HUES6 (cell line): ENCODE data around the gene USP40.

Experiments used
- H3K27ac ChIP-seq: 2 replicates; pipeline ENCODE4 v1.7.0; 2013; ENCODE audit warnings: low read depth, mild to moderate bottlenecking, low read length, inconsistent platforms
- H3K27me3 ChIP-seq: 2 replicates; pipeline ENCODE4 v1.6.1; 2013; ENCODE audit warnings: low read length; ENCODE audit not compliant: control insufficient read depth, insufficient read depth
- H3K36me3 ChIP-seq: 2 replicates; pipeline ENCODE4 v1.6.1; 2013; ENCODE audit warnings: low read length; ENCODE audit not compliant: control insufficient read depth, insufficient read depth
- H3K4me1 ChIP-seq: 2 replicates; pipeline ENCODE4 v1.6.1; 2013; ENCODE audit warnings: low read length; ENCODE audit not compliant: control insufficient read depth, insufficient read depth
- H3K4me3 ChIP-seq: 2 replicates; pipeline ENCODE4 v1.5.1; 2013; ENCODE audit warnings: low read depth, low read length
- H3K9ac ChIP-seq: one replicate; pipeline ENCODE4 v1.6.1; 2013; ENCODE audit warnings: mild to moderate bottlenecking, low read length
- H3K9me3 ChIP-seq: 2 replicates; pipeline ENCODE4 v1.6.1; 2013; ENCODE audit warnings: low read depth, low read length; ENCODE audit not compliant: control insufficient read depth, insufficient read depth

Gene USP40

GRCh38 chr2:233441161-233442027, 125.2 kb downstream of the USP40 start:
- Histone ChIP-seq H3K36me3 (peaks cover 24% of the 10 kb centered on the region), H3K4me1 (no peaks in the 10 kb centered on the region), H3K9me3 (no peaks in the 10 kb centered on the region), H3K9ac (no peak overlapping the region), H3K4me3 (no peak overlapping the region), H3K27ac (no peak overlapping the region), H3K27me3 (no peaks in the 10 kb centered on the region)

- Histone ChIP-seq H3K36me3 (peaks cover 25% of the 10 kb centered on the region), H3K9ac (no peak overlapping the region), H3K4me3 (no peak overlapping the region), H3K27me3 (no peaks in the 10 kb centered on the region), H3K27ac (no peak overlapping the region), H3K9me3 (no peaks in the 10 kb centered on the region), H3K4me1 (no peaks in the 10 kb centered on the region)
These were observed 125.9 kb downstream of the USP40 start for GRCh38 chr2:233440714-233441113.

GRCh38 chr2:233440314-233440713, 126.3 kb downstream of the USP40 start:
- H3K9ac ChIP-seq, result no peak overlapping the region
- no peaks in the 10 kb centered on the region for H3K4me1 ChIP-seq
- no peak overlapping the region for H3K27ac ChIP-seq
- no peaks in the 10 kb centered on the region for H3K27me3 ChIP-seq
- H3K36me3 ChIP-seq, result peaks cover 25% of the 10 kb centered on the region
- H3K4me3 ChIP-seq, result no peak overlapping the region
- H3K9me3 ChIP-seq, result no peaks in the 10 kb centered on the region

DNA sequence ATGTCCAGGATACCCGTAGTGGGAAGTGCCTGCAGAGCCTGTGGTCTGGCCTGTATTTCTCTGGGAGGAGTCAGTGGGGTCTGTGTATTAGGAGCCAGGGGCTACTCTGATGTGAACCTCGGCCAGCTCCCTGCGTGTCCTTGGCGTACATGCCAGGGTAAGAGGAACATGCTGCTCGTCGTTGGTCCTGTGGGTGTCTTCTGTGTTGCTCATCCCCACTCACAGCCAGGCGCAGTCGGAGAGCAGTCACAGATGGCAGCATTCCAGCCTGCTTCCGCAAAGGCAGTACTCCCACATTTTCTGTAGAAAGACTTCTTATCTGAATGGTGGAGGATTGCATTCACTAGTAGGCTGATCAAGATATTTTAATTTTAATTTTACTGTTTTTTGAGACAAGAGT, 127.4 kb downstream of the USP40 start:
- Histone ChIP-seq H3K4me1 (no peaks in the 10 kb centered on the region), H3K4me3 (no peak overlapping the region), H3K9me3 (no peaks in the 10 kb centered on the region), H3K27me3 (no peaks in the 10 kb centered on the region), H3K36me3 (peaks cover 27% of the 10 kb centered on the region), H3K27ac (no peak overlapping the region), H3K9ac (no peak overlapping the region)

GRCh38 chr2:233438573-233439147, 127.9 kb downstream of the USP40 start:
- H3K27ac ChIP-seq, result no peak overlapping the region
- no peak overlapping the region for H3K9ac ChIP-seq

GRCh38 chr2:233437439-233437955, 129.1 kb downstream of the USP40 start:
- Histone ChIP-seq H3K27me3 (no peaks in the 10 kb centered on the region), H3K9me3 (no peaks in the 10 kb centered on the region), H3K4me1 (no peaks in the 10 kb centered on the region), H3K4me3 (no peak overlapping the region), H3K36me3 (peaks cover 27% of the 10 kb centered on the region), H3K9ac (no peak overlapping the region), H3K27ac (no peak overlapping the region)

More at GRCh38 chr2:233438573-233439147, 127.9 kb downstream of the USP40 start:
- Histone ChIP-seq H3K27me3 (no peaks in the 10 kb centered on the region), H3K36me3 (peaks cover 27% of the 10 kb centered on the region), H3K9me3 (no peaks in the 10 kb centered on the region), H3K4me3 (no peak overlapping the region), H3K4me1 (no peaks in the 10 kb centered on the region)

DNA sequence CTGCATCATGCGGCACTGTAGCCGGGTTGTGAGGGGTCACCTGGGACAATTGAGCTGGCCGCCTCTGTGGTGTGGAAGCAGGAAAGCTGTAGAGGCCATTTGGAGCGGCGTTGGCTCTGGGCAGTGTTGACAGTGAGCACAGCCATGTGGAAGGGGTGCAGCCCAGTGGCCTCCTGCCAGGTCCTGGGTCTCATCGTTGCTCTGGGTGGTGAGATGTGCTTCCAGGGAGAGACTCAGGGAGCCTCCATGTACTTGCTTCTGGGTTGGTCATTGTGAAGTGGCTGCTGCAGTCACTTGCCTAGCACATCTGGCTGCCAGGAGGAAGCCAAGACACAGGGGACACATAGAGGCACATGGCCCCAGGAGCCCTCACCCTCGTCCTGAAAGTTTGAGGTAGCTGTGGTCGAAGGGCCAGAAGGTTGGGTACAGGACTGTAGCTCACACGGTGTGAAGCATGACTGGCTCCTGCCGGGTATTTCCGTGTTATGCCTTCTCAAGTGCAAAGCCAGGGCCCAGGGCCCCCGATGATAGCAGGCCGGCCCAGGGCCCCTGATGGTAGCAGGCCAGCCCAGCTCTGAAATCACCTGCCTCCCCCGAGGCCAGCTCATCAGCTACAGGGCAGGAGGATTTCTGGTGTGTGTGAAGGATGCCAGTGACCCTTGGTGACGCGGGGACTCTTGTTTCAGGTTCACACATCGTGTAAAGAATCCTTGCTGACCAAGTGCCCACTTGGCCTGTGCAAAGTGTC, 129.7 kb downstream of the USP40 start:
- H3K27ac ChIP-seq, result no peak overlapping the region
- no peak overlapping the region for H3K4me3 ChIP-seq
- H3K4me1 ChIP-seq, result no peaks in the 10 kb centered on the region
- H3K9ac ChIP-seq, result no peak overlapping the region
- peaks cover 27% of the 10 kb centered on the region for H3K36me3 ChIP-seq
- no peaks in the 10 kb centered on the region for H3K27me3 ChIP-seq
- H3K9me3 ChIP-seq, result no peaks in the 10 kb centered on the region

- Histone ChIP-seq H3K4me1 (no peaks in the 10 kb centered on the region), H3K36me3 (peaks cover 27% of the 10 kb centered on the region), H3K27me3 (no peaks in the 10 kb centered on the region), H3K9ac (no peak overlapping the region), H3K4me3 (no peak overlapping the region), H3K27ac (no peak overlapping the region), H3K9me3 (no peaks in the 10 kb centered on the region)
These were observed 130.4 kb downstream of the USP40 start for GRCh38 chr2:233436191-233436581.

DNA sequence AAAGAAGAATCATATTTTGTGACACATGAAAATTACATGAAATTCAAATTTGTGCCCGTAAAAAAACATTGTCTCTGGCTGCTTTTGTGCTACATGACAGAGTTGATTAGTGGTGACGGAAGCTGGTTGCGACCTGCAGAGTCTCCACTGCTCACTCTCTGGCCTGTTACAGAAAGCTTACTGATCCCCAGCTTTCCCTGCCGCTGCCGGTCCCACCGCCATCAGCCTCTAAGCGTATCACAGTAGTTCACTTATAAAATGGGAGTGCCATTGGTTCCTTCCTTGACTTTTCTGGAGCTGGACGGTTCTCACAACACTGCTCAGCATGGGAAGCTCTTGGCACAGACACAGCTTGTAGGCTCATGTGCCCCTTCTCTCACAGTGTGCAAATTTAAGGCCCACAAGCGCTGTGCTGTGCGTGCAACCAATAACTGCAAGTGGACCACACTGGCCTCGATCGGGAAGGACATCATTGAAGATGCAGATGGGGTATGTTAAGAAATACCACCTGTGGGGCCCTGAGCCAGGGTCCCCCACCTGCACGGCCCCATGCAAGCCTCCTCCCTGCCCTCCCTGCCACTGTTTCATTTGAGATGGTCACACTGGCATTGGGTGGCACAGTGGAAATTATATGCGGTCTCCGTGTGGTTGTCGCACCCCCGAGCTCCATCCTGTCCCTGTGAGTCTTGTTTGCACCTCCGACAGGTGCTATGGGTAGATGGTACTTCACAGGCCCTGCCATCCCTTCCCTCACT, 131.0 kb downstream of the USP40 start:
- no peak overlapping the region for H3K9ac ChIP-seq
- no peaks in the 10 kb centered on the region for H3K4me1 ChIP-seq
- no peak overlapping the region for H3K4me3 ChIP-seq
- peaks cover 27% of the 10 kb centered on the region for H3K36me3 ChIP-seq
- H3K27me3 ChIP-seq, result no peaks in the 10 kb centered on the region
- no peak overlapping the region for H3K27ac ChIP-seq
- no peaks in the 10 kb centered on the region for H3K9me3 ChIP-seq

GRCh38 chr2:233434666-233435330, 131.8 kb downstream of the USP40 start:
- no peaks in the 10 kb centered on the region for H3K27me3 ChIP-seq
- H3K4me1 ChIP-seq, result no peaks in the 10 kb centered on the region
- no peaks in the 10 kb centered on the region for H3K9me3 ChIP-seq
- H3K9ac ChIP-seq, result no peak overlapping the region
- no peak overlapping the region for H3K27ac ChIP-seq
- H3K4me3 ChIP-seq, result no peak overlapping the region
- peaks cover 27% of the 10 kb centered on the region for H3K36me3 ChIP-seq
